HG02852 (cell line): ENCODE data around the gene ASTN1.
A peak's percentile ranks its signal among the peaks of the same experiment; 100 is the strongest.

Source experiments
- ATAC-seq: cut with Tn5 transposase; IDR thresholded peaks from one replicate; pipeline ENCODE4 v1.9.1; 2021; ENCODE audit warnings: mild to moderate bottlenecking, moderate library complexity; ENCODE audit not compliant: unreplicated experiment

The ASTN1 gene

DNA sequence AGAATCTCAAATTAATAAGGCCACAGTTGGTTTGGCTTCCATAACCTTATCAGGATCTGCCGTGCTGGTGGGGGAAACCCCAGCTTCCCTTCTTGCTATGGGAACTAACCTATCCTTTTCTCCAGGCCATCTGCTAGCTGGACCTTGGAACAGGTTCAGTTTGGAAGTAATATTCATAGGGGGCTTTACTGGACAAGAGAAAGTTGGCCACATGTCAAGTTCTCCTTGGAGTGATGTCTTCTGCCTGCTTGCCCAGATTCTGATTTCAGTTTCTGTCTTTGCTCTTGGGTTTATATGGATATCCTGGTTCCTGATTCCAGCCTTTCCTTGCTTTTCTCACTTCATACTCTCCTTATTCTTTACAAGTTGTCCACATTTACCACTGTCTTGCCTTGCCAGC is 279.6 kb downstream of the ASTN1 start:
- no peak for ATAC-seq

DNA sequence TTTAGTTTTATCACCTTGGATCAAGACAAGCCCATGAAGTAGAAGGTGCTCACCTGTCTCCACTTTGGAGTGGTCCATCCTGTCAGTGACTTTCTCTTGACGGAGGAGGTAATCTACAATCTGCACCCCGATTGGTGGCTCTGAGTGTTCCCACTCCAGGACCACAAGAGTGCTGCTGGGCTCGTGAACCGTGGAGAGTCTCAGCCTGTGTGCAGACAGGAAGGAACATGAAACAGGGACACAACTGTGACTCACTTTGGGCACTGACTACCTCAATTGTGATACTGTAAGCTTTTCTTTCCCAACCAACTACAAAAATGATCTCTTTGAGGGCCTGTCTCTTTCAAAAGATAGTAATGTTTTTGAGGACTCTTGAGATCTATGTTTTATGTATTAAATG is 280.2 kb downstream of the ASTN1 start:
- ATAC-seq, result no peak

DNA sequence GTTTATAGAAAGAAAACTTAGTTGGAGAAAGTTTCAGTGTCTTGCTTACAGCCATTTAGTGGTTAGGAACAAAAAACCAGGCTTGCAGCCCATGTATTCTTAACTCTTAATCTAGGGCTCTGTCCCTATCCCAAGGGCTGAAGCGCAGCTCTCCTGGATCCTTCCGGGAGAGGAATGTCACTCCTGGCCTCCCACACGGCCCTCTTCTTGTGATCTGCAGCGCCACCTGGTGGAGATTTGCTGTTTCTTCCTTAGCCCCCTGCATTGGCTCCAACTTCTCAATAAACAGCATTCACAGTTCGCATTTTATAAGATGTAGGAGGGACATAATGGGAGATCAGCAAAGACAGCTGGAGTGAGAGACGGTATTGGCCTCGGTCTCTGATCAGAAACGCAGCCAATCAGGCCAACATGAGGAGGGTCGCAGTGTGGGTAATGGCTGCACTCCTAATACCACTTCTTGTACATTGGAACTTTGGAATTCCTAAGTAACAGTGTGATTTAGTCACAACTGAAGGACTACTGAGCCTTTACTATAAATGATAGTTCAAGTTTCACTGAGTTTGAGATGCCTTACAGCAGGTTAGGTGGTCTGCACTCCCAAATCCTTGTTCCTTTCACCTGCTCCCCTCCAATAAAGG is 283.4 kb downstream of the ASTN1 start:
- peak; percentile 60 for ATAC-seq

DNA sequence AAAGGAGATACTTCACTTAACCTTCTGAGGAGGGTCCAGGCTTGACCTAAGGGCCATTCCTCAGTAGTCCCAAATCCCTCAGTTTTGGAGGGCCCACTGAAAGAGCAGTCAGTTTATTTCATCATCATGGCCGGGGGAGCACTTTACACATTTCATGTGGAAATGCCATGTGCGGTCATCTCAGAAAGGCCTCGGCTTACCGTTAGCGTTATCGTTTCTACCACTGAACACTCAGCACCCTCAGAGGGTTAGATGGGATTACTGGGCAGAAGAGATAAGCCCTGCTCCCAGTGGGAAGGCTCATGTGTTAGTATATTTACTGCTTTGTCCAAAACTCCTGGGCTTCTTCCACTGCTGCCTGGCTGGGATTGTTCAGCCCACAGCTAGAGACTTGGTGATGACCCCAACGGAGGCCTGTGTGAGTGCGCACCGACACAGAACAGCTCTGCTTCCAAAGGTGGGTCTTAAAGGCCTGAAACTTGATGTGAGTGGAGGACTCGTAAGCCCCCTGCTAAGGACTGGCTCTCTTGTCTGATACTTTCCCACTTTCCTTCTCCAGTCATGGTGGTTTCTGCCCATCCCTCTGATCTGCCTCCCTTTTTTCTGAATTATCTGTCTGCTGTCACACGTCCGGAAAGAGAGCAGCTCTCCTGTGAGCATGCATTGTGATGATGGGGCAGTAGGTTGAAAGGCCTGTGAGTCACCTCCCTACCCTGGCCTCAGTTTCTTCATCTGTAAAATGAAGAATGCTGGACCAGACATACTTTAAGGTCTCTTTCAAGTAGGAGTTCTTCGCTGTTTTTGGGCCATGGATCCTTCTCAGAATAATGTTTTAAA is 284.5 kb downstream of the ASTN1 start:
- ATAC-seq, result no peak

DNA sequence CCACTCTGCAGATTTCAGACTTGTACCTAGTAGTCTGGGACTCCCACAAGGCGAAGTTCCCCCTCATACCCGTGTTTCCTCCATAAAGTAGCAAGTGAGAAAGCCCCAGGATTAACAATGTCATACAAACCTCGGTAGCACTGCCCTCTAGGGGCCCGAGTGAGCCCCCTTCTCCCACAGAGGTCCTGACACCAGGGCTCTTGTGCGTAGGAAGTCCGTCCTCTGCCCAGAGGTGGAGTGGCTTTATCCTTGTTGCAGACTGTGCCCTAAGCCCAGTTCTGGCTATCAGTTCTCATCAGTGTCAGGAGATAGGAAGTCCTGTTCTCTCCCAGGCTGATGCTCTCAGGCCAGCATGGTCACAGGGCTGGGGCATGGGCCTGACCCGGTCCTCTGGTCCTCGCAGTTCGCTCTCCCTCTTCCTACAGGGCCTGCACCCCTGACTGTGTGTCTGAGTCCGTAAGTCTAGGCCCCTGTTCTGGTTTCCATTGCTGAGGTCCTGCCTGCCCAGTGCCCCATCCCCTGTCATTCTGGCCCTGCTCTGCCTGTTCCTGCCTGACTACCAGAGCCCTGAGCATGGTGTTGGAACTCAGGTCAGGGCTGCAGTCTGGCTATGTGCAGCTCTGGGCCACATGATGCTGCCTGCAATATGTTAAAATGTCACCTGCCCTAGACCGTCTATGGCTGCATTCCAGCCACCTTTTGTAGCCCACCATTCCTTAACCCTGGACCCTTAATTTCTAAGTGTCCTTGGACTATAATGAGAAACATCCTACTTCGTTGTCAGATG is 285.6 kb downstream of the ASTN1 start:
- ATAC-seq, result no peak

DNA sequence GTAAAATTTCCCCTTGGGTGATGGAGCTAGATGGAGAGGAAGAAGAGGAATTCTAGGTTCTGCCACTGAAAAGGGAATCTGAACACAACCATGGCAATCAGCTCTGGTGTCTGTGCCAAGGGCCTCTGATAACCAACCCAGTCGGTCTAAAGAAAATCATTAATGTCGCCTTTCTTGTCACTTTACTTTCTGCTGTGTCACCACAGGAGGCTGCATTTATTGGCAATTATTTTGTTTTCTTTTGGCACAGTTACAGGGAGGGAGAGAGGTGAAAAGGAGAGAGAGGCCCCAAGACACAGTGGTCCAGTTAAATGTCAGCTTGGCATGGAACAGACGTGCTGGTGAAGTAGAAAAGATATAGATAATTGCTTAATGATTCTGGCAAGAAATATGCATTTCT is 287.0 kb downstream of the ASTN1 start:
- ATAC-seq, result no peak

DNA sequence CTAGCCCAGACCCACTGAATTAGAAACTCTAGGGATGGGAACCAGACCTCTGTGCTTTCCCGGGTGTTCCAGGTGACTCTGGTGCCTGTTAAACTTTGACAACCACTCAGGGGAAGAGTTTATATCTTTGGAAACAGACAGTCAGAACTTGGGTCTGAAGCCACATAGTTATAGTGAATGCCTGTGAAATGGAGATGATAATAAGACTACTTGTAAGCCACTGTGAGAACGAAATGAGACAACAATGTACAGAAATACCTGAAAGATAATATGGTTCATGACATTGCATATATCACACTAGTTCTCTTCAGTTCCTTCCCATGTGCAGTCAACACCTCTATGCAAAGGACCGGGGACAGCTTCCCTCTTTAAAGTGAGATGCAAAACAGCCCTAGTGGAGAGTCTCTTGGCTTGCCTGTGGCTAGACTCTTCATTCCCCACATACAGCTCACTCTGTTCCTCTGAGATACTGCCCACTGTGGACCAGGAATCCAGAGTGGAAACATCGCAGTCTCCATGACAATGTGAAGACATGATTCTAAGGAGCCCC is 287.5 kb downstream of the ASTN1 start:
- ATAC-seq, result no peak

DNA sequence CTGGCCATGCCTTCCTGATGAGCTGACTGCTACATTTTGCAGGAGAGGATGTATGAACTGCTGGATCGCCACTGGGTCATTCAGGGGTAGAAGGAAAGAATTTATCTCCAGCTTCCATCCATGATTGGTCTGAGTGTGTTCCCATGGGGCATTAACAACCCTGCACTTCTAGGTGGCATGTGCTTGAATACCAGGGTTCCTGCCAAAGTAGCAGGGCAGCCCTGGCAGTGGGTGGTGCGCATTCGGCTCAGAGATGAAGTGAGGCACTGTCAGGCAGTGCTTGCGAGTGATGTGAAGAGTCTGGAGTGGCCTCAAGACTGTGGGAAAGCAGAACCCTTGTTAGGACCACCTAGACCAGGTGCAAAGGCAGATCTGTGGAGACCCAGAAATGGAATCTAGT is 294.9 kb downstream of the ASTN1 start:
- no peak for ATAC-seq

DNA sequence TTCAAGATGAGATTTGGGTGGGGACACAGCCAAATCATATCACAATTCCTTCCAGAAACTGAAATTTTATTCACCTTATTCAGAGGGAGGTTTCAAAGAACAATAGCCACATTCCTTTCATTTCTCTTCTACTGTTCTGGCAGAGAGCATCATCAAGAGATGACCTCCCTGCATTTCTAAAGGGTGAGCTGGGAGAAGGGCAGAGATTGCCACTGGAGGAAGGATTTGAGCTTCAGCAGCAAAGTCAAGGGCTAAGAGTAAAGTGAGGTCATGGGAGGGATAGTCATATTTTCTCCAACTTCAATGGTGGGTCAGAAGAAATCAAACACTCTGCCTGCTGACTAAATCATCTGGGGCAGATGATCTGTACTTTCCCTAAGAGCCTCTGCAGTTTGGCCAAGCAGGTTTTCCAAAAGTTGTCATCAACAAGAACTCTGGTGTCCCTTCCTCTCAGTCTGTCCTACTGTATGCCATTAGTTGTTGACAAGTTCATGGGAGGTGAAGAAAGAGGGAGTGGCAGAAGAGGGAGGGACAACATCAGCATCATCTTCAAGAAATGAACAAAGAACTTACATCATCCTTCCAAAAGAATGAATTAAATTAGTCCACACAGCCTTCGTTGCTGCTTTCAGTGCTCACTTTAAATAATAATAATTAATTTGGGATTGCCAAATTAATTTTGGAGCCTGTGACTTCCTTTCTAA is 298.3 kb downstream of the ASTN1 start:
- no peak for ATAC-seq

DNA sequence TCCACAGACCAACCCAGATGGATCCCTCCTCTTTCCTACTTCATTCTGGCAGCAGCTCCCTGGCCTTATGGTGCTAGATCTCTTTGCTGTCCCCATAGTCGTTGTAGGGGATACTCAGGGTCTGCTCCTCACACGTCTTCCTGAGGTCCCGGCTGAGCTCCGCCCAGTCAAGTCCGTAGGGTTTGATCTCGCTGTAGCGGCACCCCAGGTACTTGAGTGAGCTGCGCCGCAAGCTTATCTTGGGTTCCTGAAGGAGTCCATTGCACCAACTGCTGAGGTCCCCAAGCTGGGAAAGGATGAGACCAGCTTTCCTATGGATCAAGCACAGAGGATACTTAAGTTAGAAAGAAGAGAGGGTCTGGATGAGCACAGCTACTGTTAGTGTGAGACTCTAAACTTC is 300.3 kb downstream of the ASTN1 start:
- no peak for ATAC-seq

DNA sequence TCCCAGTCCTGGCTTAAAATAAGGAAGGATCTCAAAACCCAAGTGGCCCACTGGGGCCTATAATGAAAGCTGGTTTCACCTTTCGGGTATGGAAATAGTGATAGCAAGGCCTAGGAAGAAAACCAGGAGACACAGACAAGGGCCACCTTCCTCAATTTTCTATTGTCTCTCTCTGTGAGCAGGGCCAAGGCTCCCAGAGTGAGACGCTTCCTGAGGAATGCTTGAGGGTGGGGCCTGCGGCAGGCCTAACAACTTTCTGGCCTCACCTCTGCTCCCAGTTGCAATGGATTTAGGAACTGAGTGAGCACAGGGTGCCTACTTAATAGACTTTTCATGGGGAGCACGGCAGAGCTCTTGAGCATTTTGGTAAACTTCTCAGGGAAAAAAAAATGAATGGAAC is 300.9 kb downstream of the ASTN1 start:
- ATAC-seq, result no peak

DNA sequence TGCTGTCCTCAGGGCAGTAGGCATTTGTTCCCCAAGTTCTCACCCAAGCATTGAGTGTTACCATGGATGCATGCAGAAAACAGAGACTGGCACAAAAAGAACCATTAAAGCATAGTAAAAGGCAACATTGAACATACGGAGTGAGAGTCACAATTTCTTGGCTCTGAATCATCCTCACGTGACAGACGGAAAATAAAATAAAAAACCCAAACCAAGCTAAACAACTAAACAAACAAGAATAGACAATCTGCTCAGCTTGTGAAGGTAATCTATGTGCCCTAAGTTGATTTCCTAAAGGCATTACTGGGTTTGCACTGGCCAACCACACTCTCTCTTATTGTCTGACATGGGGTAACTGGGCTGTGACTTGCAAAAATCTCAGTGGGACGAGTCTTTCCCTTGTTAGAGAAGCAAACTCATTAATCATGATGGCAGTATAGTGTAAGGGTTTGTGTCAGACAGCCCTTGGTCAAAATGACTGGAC is 306.0 kb downstream of the ASTN1 start:
- no peak for ATAC-seq

DNA sequence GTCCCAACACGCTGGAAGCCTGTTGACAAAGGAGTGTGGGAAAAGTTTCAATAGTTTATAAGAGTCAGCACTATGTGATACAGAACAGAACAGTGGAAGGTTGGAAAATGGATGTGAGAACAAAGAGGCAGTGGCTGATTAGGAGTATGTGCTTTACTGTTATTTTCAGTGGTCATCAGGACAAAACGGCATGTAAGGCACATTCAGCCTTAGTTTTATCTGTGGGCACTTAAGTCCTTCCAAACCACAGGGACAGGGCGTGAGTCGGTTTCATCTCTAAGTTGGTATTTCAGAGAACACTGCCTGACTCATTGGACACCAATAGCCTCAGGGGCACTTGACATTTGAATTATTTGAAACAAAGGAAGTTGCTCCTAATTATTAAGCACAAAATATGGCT is 306.9 kb downstream of the ASTN1 start:
- ATAC-seq, result no peak

DNA sequence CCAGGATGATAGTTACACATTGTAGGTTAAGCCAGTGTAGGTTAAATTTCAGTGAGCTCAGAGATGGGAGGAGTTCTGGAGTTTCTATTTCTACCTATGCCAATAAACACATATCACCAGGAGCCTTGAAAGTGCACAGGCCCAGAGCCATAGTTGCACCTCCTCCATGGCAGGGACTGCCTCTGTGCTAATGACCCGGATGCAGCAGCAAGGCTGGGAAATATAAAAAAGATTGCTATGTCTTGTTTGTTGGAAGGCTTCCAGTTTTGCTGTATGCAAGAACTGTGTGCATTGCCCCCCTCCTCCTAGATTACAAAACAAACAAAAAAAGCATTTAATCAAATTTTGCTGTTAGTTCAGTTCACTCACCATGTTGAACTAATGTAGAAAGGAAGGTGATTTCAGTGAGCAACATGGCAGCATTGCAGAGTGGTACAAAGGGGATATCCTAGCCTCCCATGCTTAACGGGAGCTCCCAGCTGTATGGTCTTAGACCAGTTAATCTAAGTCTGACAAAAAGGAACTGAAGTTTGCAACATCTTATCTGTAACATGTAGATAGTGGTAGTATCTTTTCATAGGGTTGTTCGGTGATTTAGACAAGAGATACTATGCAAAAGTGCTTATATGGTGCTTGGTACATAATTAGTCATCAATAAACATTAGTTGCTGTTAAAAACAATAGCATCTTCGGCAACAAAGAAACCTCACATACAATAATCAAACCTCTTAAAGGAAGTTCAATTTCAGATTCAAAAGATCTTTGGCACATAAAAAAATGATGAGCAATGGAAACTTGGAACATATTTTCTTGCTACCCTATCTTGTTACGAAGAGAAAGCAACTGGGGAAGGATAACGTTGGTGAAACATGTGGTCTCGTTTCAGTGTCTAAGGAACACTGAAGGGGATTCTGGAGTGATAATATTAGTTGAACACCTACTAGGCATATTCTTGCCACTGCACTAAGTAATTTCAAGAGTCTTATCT is 309.5 kb downstream of the ASTN1 start:
- ATAC-seq, result no peak

DNA sequence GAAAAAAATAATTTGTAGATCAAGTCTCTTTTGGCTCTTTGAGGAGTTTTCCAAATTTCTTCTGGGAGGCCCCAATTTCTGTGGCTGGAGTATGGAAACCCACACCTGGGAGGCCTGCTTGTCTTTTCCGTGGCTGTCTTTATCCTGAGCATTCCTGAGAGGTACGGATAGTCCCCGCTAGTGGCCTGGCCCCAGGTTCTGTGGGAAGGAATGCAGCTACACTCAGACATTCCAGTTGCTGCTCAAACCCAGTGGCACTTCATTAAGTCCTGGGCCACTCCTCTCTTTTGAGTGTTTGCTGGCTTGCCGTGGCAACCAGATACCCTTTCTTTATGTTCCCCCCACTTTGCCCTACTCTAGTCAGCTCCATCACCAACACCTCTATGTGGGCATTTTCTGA is 310.4 kb downstream of the ASTN1 start:
- ATAC-seq, result no peak

DNA sequence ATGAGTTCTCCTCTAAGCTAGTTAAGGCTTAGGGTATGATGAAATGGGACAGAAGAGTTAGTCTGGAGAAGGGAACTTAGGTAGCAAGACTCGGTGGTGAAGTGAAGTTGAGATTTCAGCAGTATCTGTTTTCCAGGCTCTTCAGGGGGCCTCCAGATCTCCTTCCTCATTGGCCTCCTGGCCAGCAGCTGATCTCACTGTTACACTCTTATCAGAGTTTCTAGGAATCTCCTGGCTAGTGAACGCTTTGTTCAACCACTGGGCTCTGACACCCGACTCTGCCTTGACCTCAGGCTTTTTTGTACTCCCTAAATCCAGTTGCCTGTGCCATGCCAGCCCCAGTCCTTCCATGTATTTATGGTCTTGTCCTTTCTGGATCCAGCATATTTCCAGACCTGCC is 311.0 kb downstream of the ASTN1 start:
- no peak for ATAC-seq

DNA sequence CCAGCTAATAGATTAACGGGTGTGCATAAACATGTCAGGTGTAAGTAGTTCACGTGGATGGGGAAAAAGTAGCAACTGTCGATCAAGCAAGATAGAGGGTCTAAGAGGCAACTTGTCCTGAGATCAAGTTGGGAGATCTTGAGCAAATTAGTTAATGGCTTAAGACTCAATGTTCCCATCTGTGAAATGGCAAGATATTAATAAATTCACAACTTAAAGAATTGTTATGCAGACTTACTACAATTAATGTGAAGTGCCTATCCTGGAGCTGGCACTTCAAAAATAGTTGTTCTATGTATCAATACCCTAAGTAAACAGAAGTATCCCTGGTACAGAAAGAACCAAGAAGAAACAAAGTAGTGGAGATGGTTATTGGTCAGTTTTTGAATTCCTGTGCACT is 312.4 kb downstream of the ASTN1 start:
- ATAC-seq, result no peak

DNA sequence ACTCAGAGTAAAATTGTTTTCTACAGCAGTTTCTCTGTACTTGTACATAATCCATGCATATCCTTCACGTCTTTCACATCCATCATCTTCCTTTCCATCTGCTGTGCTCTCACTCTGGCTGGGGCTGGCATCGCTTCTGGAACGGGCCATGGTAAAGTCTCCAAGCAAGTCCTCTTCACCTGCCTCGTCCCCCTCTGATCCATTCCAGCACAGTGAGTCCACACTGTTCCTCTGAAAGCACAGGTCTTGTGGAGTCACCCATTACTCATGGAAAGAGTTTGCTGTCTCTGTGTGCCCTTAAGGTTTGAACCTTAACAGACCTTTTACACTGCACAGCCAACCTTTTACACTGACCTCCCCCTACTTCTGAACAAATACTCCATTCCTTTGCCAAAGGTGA is 313.6 kb downstream of the ASTN1 start:
- no peak for ATAC-seq

DNA sequence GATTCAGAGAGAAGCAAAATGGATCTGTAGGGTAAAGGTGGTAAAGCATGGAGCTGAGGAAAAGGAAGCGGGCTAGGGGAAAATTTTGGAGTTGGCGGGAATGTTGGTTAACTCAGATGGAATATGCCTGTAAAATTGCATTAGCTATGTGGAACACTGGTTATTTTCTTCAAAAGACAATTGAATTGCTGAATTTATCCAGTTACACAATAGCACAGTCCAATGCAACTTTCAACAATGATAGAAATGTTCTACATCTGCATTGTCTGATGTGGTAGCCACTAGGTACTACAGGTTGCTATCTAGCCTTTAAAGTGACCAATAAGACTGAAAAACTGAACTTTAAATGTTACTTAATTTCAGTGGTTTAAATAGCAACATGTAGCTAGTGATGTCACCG is 315.2 kb downstream of the ASTN1 start:
- no peak for ATAC-seq

DNA sequence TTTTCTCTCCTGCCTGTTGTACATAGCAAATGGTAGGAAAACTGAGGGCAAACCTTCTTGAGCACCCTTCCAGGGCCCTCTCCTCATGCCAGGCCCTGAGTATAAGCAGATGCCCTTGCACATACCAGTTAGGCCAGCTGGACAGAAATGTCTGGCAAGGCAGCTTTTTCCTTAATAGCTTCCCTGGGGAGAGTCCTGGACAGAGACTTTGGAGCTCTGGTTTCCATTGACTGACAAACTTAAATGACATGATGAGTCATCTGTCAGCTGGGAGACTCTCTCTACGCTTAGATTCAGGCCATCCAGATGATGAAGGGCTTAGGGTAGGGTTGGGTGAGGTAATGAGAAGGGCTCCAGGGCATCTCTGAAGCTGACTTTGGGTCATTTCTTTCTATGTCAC is 317.5 kb downstream of the ASTN1 start:
- ATAC-seq, result no peak
